Gastroesophageal sphincter (tissue), 3 donors: ENCODE measurements around the gene FIGN.

Source experiments
- EP300 ChIP-seq: sonication (generic); formaldehyde crosslinking; IDR thresholded peaks from one replicate; pipeline ENCODE4 v1.6.1; 2017; ENCODE audit warnings: antibody characterized with exemption, mild to moderate bottlenecking
- POLR2A ChIP-seq, 2 donors: fragments of 450-650 bp; IDR thresholded peaks; one replicate each; pipeline ENCODE4 v1.6.1; 2017; ENCODE audit warnings: antibody characterized with exemption in 2 of 2, mild to moderate bottlenecking in 2 of 2, moderate library complexity in 1 of 2
- TF ChIP-seq, protein P1 (sequence below), 4 experiments: fragments of 200-600 bp in 2 of 4; fragments of 450-650 bp in 2 of 4; sonication (generic) in 1 of 4; IDR thresholded peaks; one replicate each; pipeline ENCODE4 v1.5.1; 2017 to 2019; ENCODE audit warnings: antibody characterized with exemption in 4 of 4, mild to moderate bottlenecking in 2 of 4, moderate library complexity in 2 of 4

DNA sequence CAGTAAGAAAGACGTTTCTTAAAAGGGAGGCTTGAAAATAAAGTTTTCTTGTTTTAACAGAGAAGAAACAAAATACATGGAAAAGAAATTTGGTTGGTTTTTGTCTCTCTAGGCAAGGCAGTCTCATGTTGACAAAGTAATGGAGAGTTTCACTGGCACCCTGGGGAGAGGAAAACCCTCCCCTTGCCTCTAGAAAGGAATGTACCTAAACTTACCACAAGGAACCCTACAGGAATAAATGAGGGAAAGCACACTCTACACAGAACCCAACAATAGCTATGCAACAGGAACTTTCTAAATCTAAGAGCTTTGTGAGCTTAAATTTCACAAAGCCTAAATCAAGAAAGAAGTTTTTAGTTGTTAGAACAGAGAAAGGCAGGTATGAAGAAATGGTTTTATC lies 37.0 kb downstream of the FIGN start:
- TF ChIP-seq EP300 (no peak), POLR2A (IDR thresholded peaks at IDR 0.05) (no peak)
- TF ChIP-seq, protein P1, sequence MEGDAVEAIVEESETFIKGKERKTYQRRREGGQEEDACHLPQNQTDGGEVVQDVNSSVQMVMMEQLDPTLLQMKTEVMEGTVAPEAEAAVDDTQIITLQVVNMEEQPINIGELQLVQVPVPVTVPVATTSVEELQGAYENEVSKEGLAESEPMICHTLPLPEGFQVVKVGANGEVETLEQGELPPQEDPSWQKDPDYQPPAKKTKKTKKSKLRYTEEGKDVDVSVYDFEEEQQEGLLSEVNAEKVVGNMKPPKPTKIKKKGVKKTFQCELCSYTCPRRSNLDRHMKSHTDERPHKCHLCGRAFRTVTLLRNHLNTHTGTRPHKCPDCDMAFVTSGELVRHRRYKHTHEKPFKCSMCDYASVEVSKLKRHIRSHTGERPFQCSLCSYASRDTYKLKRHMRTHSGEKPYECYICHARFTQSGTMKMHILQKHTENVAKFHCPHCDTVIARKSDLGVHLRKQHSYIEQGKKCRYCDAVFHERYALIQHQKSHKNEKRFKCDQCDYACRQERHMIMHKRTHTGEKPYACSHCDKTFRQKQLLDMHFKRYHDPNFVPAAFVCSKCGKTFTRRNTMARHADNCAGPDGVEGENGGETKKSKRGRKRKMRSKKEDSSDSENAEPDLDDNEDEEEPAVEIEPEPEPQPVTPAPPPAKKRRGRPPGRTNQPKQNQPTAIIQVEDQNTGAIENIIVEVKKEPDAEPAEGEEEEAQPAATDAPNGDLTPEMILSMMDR (IDR thresholded peaks at IDR 0.05), result no peak
